ENCODE results near the gene DPEP2. TPM values are rescaled to one million over a fixed set of nuclear protein-coding genes. Genes with fewer than 3 reads are reported as not detected.

The DPEP2 gene
- total RNA-seq, 1 donor: not detected

DNA sequence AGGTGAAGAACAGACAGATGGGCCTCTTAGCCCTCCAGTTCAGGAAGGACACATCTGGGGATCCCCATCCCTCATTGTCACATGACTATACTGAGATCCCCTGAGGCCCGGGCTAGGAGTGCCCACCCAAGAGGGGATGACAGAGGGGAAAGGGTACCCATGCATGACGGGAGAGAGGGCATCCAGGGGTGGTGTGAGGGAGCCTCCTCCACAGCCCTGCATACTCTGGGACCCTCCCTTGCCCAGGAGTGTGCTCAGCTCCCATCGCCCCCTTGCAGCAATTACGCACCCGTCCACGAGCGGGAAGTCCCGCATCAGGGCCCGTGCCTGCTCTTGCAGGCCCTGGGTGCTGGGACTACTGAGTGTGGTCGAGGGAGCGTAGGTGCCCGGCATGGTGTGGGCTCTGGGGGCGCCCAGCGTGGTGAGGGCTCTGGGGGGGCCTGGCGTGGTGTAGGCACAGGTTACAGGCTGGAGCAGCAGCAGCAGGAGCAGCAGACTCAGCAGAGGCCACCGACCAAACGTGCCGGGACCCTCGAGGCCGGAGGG lies 6.5 kb downstream of the DPEP2 start:
- no peaks in the 10 kb centered on the region for H3K27me3 ChIP-seq (ENCODE audit: insufficient read depth, low read length)
- H3K4me2 ChIP-seq (ENCODE audit: insufficient read depth, low read length): peak overlapping the region; percentile 81
- peak overlapping the region; percentile 78 for H2AFZ ChIP-seq (ENCODE audit: low read length)
- no peaks in the 10 kb centered on the region for H3K36me3 ChIP-seq (ENCODE audit: insufficient read depth, low read length)
- H3K4me1 ChIP-seq (ENCODE audit: insufficient read depth, low read length): peaks cover 5% of the 10 kb centered on the region
- no peaks in the 10 kb centered on the region for H3K9me3 ChIP-seq (ENCODE audit: low read depth, low read length)
- no peak overlapping the region for H3K27ac ChIP-seq (ENCODE audit: low read depth, low read length)
- H3K79me2 ChIP-seq (ENCODE audit: insufficient read depth, low read length): no peaks in the 10 kb centered on the region
- DNase-seq (ENCODE audit: insufficient read length, low spot score, missing footprints): peak; percentile 84
- TF ChIP-seq CTCF (IDR thresholded peaks at IDR 0.05; ENCODE audit: extremely low read depth, low read depth, low read length): no peak
- no peak overlapping the region for H3K4me3 ChIP-seq (ENCODE audit: insufficient read depth, low read length)
- H4K20me1 ChIP-seq (ENCODE audit: insufficient read depth, low read length): no peaks in the 10 kb centered on the region

DNA sequence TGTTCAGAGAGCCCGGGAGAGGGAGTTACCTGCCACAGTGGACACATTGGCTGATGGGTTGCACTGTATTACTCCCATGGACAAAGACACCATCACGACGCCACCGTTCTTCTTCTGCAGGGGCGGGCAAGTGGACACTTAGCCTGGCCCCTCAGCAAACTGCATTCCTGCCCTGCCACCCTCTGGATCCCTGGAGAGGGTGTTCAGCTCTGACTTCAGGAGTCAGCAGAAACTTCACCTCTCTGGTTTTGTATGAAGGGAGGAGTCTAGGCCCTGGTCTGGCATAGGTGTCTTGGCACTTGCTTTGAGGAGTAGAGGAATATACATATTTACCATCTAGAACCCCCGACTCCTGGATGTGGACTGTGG lies 9.3 kb downstream of the DPEP2 start:
- Histone ChIP-seq H3K9me3 (ENCODE audit: low read depth, low read length) (no peaks in the 10 kb centered on the region), H3K4me2 (ENCODE audit: insufficient read depth, low read length) (no peak overlapping the region), H2AFZ (ENCODE audit: low read length) (no peak overlapping the region), H3K4me1 (ENCODE audit: insufficient read depth, low read length) (peaks cover 5% of the 10 kb centered on the region), H4K20me1 (ENCODE audit: insufficient read depth, low read length) (no peaks in the 10 kb centered on the region), H3K27me3 (ENCODE audit: insufficient read depth, low read length) (no peaks in the 10 kb centered on the region), H3K79me2 (ENCODE audit: insufficient read depth, low read length) (no peaks in the 10 kb centered on the region), H3K36me3 (ENCODE audit: insufficient read depth, low read length) (no peaks in the 10 kb centered on the region), H3K27ac (ENCODE audit: low read depth, low read length) (no peak overlapping the region), H3K4me3 (ENCODE audit: insufficient read depth, low read length) (no peak overlapping the region)
- peak; percentile 23 for DNase-seq (ENCODE audit: insufficient read length, low spot score, missing footprints)
- TF ChIP-seq CTCF (IDR thresholded peaks at IDR 0.05; ENCODE audit: extremely low read depth, low read depth, low read length): no peak

- no peaks in the 10 kb centered on the region for H3K9me3 ChIP-seq (ENCODE audit: low read depth, low read length)
- no peak overlapping the region for H3K4me3 ChIP-seq (ENCODE audit: insufficient read depth, low read length)
- peaks cover 5% of the 10 kb centered on the region for H3K4me1 ChIP-seq (ENCODE audit: insufficient read depth, low read length)
- H3K36me3 ChIP-seq (ENCODE audit: insufficient read depth, low read length): no peaks in the 10 kb centered on the region
- no peak overlapping the region for H2AFZ ChIP-seq (ENCODE audit: low read length)
- H4K20me1 ChIP-seq (ENCODE audit: insufficient read depth, low read length): no peaks in the 10 kb centered on the region
- H3K4me2 ChIP-seq (ENCODE audit: insufficient read depth, low read length): no peak overlapping the region
- no peaks in the 10 kb centered on the region for H3K27me3 ChIP-seq (ENCODE audit: insufficient read depth, low read length)
- H3K79me2 ChIP-seq (ENCODE audit: insufficient read depth, low read length): no peaks in the 10 kb centered on the region
- no peak overlapping the region for H3K27ac ChIP-seq (ENCODE audit: low read depth, low read length)
- DNase-seq (ENCODE audit: insufficient read length, low spot score, missing footprints): peak; percentile 71
- no peak for TF ChIP-seq CTCF (IDR thresholded peaks at IDR 0.05; ENCODE audit: extremely low read depth, low read depth, low read length)
These were observed 9.8 kb downstream of the DPEP2 start for GRCh38 chr16:67989322-67990017.

DNA sequence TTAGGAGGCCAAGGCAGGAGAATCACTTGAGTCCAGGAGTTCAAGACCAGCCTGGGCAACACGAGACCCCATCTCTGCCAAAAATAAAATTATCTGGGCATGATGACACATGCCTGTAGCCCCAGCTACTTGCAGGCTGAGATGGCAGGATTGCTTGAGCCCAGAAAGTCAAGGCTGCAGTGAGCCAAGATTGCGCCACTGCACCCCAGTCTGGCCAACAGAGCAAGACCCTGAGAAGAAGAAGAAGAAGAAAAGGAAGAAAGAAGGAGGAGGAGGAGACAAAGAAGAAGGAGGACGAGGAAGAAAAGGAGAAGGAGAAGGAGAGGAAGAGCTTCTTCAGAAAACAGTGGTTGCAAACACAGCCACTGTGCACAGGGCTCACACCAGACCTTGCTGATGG lies 10.6 kb downstream of the DPEP2 start:
- no peaks in the 10 kb centered on the region for H3K27me3 ChIP-seq (ENCODE audit: insufficient read depth, low read length)
- no peaks in the 10 kb centered on the region for H3K36me3 ChIP-seq (ENCODE audit: insufficient read depth, low read length)
- H2AFZ ChIP-seq (ENCODE audit: low read length): no peak overlapping the region
- no peak overlapping the region for H3K4me2 ChIP-seq (ENCODE audit: insufficient read depth, low read length)
- no peak for TF ChIP-seq CTCF (IDR thresholded peaks at IDR 0.05; ENCODE audit: extremely low read depth, low read depth, low read length)
- no peaks in the 10 kb centered on the region for H4K20me1 ChIP-seq (ENCODE audit: insufficient read depth, low read length)
- H3K27ac ChIP-seq (ENCODE audit: low read depth, low read length): no peak overlapping the region
- H3K4me3 ChIP-seq (ENCODE audit: insufficient read depth, low read length): no peak overlapping the region
- DNase-seq (ENCODE audit: insufficient read length, low spot score, missing footprints): no peak
- H3K9me3 ChIP-seq (ENCODE audit: low read depth, low read length): no peaks in the 10 kb centered on the region
- H3K79me2 ChIP-seq (ENCODE audit: insufficient read depth, low read length): no peaks in the 10 kb centered on the region
- peaks cover 4% of the 10 kb centered on the region for H3K4me1 ChIP-seq (ENCODE audit: insufficient read depth, low read length)
